Astrocyte of the spinal cord (primary cell): ENCODE measurements around the gene MBNL1.

ENCODE experiments used
- DNase-seq: peaks from one replicate; pipeline ENCODE4 v3.0.0; 2011; ENCODE audit warnings: low read depth, low spot score
- H3K4me3 ChIP-seq: 2 replicates; pipeline ENCODE4 v1.5.1; 2011; ENCODE audit warnings: low read depth, mild to moderate bottlenecking, low read length, moderate library complexity
- in situ Hi-C: cut with HindIII; loops from 2 replicates; pipeline ENCODE4 v1.10.0; 2017; ENCODE audit warnings: low sequenced_read_pairs
- TF ChIP-seq, protein P1 (sequence below): IDR thresholded peaks from 2 replicates; pipeline ENCODE4 v1.5.1; 2012; ENCODE audit warnings: low read depth, mild to moderate bottlenecking, low read length, inconsistent platforms

Gene MBNL1

DNA sequence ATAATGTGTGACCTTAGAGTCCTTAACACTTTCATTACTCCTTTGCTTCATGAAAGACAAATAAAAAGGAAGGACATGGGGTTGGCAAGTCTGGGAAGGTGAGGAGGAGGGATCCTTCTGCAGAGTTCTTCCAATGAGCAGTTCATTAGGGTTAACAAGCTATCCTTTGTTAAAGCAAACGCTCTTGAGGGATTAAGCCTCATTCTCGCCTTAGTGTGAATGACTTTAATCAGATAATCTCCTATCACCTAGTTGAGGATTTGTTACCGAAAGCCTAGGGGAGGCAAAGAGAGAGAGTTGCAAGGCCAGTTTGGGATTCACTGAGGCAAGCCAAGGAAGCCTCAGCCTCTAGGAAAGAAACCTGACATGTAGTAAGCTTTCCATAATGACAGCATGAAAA, 7.4 kb upstream of the MBNL1 start:
- no peak overlapping the region for H3K4me3 ChIP-seq
- DNase-seq = no peak
- in situ Hi-C loops = no loop called here
- TF ChIP-seq, protein P1, sequence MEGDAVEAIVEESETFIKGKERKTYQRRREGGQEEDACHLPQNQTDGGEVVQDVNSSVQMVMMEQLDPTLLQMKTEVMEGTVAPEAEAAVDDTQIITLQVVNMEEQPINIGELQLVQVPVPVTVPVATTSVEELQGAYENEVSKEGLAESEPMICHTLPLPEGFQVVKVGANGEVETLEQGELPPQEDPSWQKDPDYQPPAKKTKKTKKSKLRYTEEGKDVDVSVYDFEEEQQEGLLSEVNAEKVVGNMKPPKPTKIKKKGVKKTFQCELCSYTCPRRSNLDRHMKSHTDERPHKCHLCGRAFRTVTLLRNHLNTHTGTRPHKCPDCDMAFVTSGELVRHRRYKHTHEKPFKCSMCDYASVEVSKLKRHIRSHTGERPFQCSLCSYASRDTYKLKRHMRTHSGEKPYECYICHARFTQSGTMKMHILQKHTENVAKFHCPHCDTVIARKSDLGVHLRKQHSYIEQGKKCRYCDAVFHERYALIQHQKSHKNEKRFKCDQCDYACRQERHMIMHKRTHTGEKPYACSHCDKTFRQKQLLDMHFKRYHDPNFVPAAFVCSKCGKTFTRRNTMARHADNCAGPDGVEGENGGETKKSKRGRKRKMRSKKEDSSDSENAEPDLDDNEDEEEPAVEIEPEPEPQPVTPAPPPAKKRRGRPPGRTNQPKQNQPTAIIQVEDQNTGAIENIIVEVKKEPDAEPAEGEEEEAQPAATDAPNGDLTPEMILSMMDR = no peak

DNA sequence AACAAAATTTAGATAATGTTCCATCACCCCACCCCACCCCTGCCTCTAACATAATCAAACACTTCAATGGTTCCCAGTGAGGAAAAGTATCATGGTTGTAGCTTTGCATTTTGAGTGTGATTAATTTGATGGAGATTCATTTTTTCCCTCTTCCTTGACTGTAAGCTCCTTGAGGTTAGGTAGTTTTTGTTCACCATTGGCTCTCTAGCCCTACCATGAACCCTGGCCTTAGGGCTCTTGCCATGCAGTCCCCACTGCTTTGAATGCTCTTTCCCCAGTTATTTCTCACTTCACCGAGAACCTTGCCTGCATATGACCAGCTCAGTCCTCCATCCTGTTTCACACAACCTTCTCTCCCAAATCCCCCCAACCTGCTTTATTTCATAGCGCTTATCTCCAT, 5.0 kb upstream of the MBNL1 start:
- in situ Hi-C loops = no loop called here
- H3K4me3 ChIP-seq = no peak overlapping the region
- TF ChIP-seq, protein P1 = no peak
- DNase-seq = no peak

DNA sequence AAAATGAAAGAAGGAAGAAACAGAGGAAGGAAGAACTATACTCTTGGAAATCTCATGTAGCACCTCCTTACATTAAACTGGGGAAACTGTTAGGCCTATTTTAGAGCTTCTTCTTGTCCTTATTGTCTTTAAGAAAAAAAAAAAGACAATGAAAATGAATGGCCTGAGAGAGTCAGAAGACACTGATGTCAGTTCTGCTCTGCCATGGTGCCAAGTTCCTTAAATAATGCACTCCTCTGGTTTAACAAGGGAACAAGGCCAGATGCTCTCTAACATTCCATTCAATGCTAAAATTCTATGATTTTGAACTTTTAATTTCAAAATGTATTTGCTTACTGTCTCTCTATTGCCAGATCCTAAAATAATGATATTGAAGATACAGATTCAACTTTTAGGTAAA, 4.4 kb upstream of the MBNL1 start:
- H3K4me3 ChIP-seq = no peak overlapping the region
- in situ Hi-C loops = no loop called here
- no peak for DNase-seq
- TF ChIP-seq, protein P1 = no peak

DNA sequence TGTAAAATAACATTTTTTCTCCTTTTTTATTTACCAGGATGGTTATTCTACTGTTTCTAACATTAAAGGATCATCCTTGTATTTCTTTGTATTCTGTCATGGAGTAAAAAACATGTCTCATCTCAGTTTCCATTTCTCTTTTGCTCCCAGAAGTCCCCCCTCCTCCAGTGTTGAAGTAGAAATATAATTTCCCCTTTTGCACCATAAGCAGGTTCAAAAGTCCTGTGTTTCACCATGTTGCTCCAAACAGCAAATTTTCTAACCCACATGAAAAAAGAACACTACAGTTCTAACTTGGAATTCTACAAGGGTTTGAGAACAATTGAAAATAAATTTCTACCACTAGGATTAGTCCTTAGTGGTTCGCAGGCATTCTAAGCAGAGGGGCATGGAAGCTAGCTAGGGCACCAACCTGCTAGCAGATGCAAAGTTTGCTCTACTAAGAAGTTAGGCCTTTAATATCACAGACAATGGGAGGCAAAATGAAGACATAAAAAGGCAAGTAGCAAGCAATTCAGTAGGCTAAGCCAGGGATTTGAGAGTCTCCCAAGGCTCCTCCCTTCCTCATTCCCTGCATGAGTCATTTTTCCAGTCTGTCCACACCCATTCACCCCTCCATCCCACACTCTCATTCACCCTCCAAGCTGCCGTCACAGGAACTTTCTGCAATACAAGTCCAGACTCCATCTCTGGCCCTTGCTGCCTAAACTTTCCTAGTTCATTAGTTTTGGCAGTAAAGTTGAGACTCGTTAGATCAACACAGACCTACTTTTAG, 2.3 kb upstream of the MBNL1 start:
- no peak overlapping the region for H3K4me3 ChIP-seq
- DNase-seq = peak; percentile 95
- in situ Hi-C loops = no loop called here
- TF ChIP-seq, protein P1 = no peak

DNA sequence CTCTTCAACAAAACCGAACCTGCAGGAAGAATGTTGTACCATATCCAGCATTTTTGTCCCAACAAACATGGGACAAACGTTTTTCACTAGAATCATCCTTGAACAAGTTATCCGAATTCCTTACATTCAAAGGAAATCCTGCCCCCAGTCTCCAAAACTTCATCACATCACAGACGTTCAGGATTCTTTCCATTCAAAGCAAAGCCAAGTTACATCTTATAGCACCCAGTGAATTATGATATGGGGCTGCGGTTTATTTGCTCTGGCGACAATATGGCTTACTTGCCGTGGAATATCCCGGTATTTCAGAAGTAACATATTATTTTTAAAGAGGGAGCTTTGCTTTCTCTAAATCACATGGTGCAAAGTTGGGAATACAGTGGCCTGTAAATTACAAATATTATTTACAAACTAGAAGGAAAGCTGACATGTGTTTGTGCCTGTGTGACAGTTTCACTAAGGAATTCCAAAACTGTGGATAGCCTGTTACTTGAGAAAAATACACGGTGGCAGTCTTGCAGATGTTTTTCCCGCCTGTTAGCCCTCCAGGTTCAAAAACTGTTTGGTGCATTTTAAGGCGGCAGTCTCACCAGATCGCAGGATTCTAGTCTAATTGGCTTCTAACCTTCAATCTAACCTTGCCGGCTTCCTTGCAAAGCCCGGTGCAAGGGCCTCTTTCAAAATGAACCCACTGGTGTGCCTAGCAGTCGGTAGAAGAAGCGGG, 736 bp upstream of the MBNL1 start:
- in situ Hi-C loops = no loop called here
- peak overlapping the region; percentile 91 for H3K4me3 ChIP-seq
- TF ChIP-seq, protein P1 = no peak
- DNase-seq = no peak

DNA sequence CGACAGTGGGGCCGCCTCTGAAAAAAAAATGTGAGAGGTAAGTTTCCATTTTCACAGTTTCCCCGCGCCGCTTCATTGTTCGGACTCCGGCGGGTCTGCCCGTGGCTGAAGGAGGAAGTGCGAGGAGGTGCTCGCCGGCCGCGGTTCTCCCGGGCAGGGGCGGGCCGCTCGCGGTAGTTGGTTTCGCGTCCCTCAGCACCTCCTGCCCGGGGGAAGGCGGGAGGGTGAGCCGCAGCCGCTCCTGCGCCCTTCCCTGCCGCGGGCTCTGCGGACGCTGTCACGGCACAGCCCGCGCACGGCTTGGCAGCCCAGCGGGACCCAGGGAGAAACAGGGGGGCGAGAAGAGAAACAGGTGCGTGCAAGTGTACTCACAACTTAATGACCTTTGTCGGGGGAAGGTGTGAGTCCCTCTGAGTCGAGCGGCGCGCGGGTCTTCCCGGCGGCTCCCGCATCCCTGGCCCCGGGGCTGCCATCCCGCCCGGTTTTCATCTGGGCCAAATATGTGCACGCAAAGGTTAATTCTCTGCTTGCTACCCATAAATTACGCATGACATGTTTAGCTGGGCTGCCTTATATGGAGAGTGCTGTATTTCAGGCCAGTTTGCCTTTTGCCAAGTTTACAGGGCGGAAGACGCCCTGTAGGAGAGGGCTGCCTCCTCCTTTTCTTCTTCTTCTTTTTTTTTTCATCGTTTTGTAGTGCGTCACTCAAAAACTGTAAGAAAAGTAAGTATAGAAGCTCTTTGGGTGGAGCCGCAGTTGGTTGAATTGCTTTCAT, 514 bp downstream of the MBNL1 start:
- in situ Hi-C loops = no loop called here

More for the DNA sequence above, 514 bp downstream of the MBNL1 start:
- TF ChIP-seq, protein P1 = no peak
- peak; percentile 93 for DNase-seq
- H3K4me3 ChIP-seq = peak overlapping the region; percentile 91
